Epithelial cell of proximal tubule (primary cell): ENCODE measurements around the gene DNASE2. TPM values are rescaled to one million over a fixed set of nuclear protein-coding genes. Genes with fewer than 3 reads are reported as not detected.

ENCODE experiments used
- DNase-seq: peaks from one replicate; pipeline ENCODE4 v3.0.0-alpha.2; 2011; ENCODE audit warnings: low read depth
- H3K4me3 ChIP-seq: 2 replicates; pipeline ENCODE4 v1.5.1; 2011; ENCODE audit warnings: low read depth, mild to moderate bottlenecking, low read length
- total RNA-seq: library from RNA; depleted of rRNA; stranded (reverse); fragments of >200 nt; gene quantifications from 2 replicates; pipeline ENCODE4 v1.2.3, GENCODE V29; 2015
- TF ChIP-seq, protein P1 (sequence below): conservative IDR thresholded peaks from 2 replicates; pipeline ENCODE4 v1.5.1; 2012; ENCODE audit warnings: low read depth, mild to moderate bottlenecking, low read length

DNASE2 gene
- total RNA-seq, 1 donor from 2014 or later: 21.0 TPM

GRCh38 chr19:12885749-12886650 lies 4.8 kb upstream of the DNASE2 start:
- peak overlapping the region; percentile 33 for H3K4me3 ChIP-seq
- DNase-seq: no peak
- TF ChIP-seq, protein P1, sequence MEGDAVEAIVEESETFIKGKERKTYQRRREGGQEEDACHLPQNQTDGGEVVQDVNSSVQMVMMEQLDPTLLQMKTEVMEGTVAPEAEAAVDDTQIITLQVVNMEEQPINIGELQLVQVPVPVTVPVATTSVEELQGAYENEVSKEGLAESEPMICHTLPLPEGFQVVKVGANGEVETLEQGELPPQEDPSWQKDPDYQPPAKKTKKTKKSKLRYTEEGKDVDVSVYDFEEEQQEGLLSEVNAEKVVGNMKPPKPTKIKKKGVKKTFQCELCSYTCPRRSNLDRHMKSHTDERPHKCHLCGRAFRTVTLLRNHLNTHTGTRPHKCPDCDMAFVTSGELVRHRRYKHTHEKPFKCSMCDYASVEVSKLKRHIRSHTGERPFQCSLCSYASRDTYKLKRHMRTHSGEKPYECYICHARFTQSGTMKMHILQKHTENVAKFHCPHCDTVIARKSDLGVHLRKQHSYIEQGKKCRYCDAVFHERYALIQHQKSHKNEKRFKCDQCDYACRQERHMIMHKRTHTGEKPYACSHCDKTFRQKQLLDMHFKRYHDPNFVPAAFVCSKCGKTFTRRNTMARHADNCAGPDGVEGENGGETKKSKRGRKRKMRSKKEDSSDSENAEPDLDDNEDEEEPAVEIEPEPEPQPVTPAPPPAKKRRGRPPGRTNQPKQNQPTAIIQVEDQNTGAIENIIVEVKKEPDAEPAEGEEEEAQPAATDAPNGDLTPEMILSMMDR: no peak

DNA sequence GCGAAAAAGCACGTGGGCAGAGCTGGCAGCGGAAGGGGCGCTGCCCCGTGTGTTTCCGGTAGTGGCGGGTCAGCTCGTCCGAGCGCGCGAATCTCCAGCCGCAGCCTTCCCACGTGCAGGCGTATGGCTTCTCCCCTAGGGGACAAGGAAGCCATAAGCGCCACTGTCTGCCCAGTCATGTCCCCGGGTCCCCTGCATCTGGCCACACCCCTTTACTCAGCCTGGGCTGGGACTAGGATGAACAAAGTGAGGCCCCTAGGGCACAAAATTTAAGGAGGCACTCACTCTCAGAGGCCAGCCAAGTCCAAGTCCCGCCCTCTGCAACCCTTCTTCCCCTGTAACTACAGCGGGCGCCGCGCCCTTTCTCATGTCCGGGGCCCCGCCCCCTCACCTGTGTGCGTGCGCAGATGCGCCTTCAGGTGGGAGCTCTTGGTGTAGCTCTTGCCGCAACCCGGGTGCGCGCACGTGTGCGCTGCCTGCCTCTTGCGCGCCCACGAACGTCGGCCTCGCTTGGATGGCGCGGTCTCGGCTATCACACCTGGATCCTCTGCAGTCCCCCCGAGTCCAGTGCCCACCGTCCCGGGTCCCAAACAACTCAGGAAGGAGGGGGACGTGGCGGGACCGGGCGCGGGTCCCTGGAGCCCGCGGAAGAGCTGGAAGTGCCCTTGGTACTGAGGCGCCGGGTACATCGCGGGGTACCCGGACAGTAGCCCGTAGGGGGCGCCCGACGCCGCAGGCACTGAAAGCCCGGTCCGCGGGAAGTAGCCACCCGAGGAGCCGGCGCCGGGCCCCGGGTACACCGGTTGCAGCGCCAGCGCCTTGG lies 3.9 kb upstream of the DNASE2 start:
- TF ChIP-seq, protein P1: peak; percentile 54
- no peak for DNase-seq
- peak overlapping the region; percentile 33 for H3K4me3 ChIP-seq

DNA sequence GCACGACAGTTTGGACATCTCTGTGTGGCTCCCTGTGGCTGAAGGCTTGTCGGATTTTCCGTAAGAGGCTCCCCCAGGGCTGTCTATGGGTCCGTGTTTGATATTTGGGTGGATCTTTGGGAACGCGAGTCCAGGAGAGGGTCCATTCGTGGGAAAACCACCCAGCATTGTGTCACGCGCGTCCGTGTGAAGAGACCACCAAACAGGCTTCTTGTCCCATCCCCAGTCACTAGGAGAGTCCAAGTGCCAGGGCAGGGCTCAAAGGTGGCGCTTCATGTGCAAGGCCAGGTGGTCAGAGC lies 3.3 kb upstream of the DNASE2 start:
- TF ChIP-seq, protein P1: no peak
- no peak for DNase-seq
- no peak overlapping the region for H3K4me3 ChIP-seq

DNA sequence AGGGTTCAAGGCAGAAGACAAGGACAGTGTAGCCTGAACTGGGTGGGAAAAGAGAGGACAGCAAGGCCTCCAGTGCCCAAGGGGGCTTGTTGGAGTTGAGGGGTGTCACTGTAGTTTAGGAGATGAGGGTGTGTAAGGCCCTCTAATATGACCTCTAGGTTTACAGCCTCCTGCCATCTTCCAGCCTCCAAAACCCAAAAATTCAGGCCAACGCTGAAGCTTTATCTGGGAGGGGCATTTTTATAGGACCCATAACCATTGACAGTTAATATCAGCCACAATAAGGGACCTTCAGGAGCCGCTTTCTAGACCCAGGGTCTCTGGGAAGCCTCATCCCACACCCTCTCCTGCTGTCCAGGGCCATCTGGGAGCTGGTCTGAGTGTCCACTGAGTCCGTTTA lies 3.0 kb upstream of the DNASE2 start:
- DNase-seq: no peak
- TF ChIP-seq, protein P1: no peak
- no peak overlapping the region for H3K4me3 ChIP-seq

- no peak for DNase-seq
- TF ChIP-seq, protein P1: no peak
- no peak overlapping the region for H3K4me3 ChIP-seq
These were observed 1.3 kb upstream of the DNASE2 start for GRCh38 chr19:12882589-12882988.

- peak overlapping the region; percentile 75 for H3K4me3 ChIP-seq
- TF ChIP-seq, protein P1: no peak
- DNase-seq: no peak
These were observed 588 bp downstream of the DNASE2 start for GRCh38 chr19:12880551-12881171.
